ENCODE results near the gene CMIP. TPM values are rescaled to one million over a fixed set of nuclear protein-coding genes. Genes with fewer than 3 reads are reported as not detected.
A peak's percentile ranks its signal among the peaks of the same experiment; 100 is the strongest.

Gene CMIP
- polyA plus RNA-seq, 3 donors, result 0.85 to 61.9 (median 0.93) TPM

DNA sequence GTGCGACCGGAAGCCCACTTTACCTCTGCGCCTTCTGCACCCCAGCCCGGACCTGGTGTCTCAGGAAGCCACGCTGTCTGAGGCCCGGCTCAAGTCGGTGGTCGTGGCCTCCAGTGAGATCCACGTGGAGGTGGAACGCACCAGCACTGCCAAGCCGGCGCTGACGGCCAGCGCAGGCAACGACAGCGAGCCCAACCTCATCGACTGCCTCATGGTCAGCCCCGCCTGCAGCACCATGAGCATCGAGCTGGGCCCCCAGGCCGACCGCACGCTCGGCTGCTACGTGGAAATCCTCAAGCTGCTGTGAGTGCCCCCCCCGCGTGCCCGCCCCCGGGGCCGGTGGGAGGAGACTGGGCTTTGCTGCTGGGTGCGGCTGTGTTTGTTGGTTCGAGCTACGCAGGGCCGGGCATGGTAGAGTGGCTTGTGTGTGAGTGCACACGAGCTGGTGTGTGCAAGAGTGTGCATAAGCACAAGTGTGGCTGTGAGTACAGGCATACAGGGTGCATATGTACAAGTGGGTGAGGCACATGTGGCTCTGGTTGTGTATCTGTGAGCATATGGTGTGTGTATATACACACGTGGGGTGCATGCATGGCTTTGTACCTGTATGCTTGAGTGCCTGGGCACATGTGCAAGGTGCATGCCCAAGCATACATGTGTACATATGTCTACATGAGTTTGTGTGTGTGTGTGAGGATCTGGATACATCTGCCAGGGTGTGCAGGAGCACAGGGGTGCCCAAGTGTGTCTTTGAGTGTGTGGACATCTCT, 233.9 kb downstream of the CMIP start:
- peaks cover 17% of the 10 kb centered on the region for H3K79me2 ChIP-seq (ENCODE audit: insufficient read depth, low read length)
- Mint-ChIP-seq H3K27me3 (ENCODE audit: low read depth in 3 of 3) (no peaks in the 10 kb centered on the region), H3K9me3 (peaks cover 0 to 5% (median 0%) of the 10 kb centered on the region in 7 donors), H3K4me1 (no peaks in the 10 kb centered on the region), H3K27ac (peak overlapping the region in 2 of 7 donors; percentile 1 to 83), H3K36me3 (peaks cover 82 to 96% of the 10 kb centered on the region in 2 donors), H3K4me3 (no peak overlapping the region)
- no peak overlapping the region for H3K27ac ChIP-seq (ENCODE audit: low read depth in 1 of 2, low read length in 2 of 2)
- 95% methylated on average over 35 of the region's 35 CpGs for WGBS (ENCODE audit: insufficient coverage)
- no peaks in the 10 kb centered on the region for H3K4me1 ChIP-seq (ENCODE audit: control insufficient read depth in 1 of 2, insufficient read depth in 2 of 2, low read length in 2 of 2)
- H3K4me3 ChIP-seq (replicated peaks in 1 of 3; ENCODE audit: low read depth in 2 of 3, low read length in 3 of 3), result no peak overlapping the region
- intact Hi-C loops (cut with micrococcal nuclease), result no loop called here
- no peak overlapping the region for H2AFZ ChIP-seq (ENCODE audit: insufficient read depth, low read depth, low read length, poor library complexity, severe bottlenecking)
- H3K4me2 ChIP-seq (replicated peaks; ENCODE audit: extremely low read depth, low read length, poor library complexity, severe bottlenecking), result no peak overlapping the region
- H3K27me3 ChIP-seq (ENCODE audit: control insufficient read depth in 2 of 2, insufficient read depth in 2 of 2, low read length in 2 of 2), result no peaks in the 10 kb centered on the region
- no peaks in the 10 kb centered on the region for H3K9me3 ChIP-seq (replicated peaks in 1 of 2; ENCODE audit: control insufficient read depth in 1 of 2, insufficient read depth in 1 of 2, low read length in 2 of 2)
- H4K20me1 ChIP-seq (ENCODE audit: insufficient read depth, low read length), result peaks cover 90% of the 10 kb centered on the region
- H3K9ac ChIP-seq (ENCODE audit: insufficient read depth, low read length, poor library complexity, severe bottlenecking), result no peak overlapping the region
- TF ChIP-seq, protein P1, sequence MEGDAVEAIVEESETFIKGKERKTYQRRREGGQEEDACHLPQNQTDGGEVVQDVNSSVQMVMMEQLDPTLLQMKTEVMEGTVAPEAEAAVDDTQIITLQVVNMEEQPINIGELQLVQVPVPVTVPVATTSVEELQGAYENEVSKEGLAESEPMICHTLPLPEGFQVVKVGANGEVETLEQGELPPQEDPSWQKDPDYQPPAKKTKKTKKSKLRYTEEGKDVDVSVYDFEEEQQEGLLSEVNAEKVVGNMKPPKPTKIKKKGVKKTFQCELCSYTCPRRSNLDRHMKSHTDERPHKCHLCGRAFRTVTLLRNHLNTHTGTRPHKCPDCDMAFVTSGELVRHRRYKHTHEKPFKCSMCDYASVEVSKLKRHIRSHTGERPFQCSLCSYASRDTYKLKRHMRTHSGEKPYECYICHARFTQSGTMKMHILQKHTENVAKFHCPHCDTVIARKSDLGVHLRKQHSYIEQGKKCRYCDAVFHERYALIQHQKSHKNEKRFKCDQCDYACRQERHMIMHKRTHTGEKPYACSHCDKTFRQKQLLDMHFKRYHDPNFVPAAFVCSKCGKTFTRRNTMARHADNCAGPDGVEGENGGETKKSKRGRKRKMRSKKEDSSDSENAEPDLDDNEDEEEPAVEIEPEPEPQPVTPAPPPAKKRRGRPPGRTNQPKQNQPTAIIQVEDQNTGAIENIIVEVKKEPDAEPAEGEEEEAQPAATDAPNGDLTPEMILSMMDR (IDR thresholded peaks at IDR 0.05), result no peak
- peaks cover 83 to 97% of the 10 kb centered on the region in 2 donors for H3K36me3 ChIP-seq (replicated peaks in 1 of 2; ENCODE audit: control insufficient read depth in 1 of 2, insufficient read depth in 2 of 2, low read length in 2 of 2)
- no peak for DNase-seq

DNA sequence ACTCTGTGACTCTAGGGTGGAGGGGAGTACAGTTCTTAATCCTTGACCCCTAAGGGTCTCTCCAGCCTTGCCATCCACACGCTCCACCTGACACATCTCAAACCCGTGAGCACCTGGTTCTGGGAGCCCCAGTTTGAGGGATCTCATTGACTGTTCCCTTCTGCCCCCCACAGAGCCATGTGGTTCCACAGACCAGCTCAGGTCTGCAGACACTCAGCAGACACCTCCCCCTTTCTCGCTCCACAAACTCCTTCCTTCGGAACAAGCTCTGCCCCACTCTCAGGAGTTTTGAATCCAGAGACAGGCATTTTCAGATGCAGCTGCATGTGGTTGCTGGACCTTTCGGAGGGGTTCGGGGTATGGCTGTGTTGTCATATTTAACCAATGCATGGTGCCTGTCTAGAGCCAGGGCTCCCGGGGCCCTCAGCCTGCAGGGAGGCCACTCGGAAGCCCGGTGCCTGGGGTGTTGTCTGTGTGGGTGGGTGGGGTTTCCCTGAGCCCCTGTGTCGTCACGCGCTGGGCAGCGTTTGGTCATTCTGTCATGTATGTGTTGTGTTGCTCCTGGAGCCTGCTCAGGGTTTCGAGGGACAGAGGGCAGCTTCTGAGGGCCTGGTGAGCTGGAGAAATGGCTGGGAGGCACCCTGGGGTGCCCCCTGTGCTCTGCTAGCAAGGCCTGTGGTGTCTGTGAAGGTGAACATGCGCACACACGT, 235.3 kb downstream of the CMIP start:
- no peaks in the 10 kb centered on the region for H3K9me3 ChIP-seq (replicated peaks in 1 of 2; ENCODE audit: control insufficient read depth in 1 of 2, insufficient read depth in 1 of 2, low read length in 2 of 2)
- peaks cover 98% of the 10 kb centered on the region for H4K20me1 ChIP-seq (ENCODE audit: insufficient read depth, low read length)
- no peaks in the 10 kb centered on the region for H3K4me1 ChIP-seq (ENCODE audit: control insufficient read depth in 1 of 2, insufficient read depth in 2 of 2, low read length in 2 of 2)
- peaks cover 0 to under 1% (median 0%) of the 10 kb centered on the region in 3 donors for H3K27me3 Mint-ChIP-seq (ENCODE audit: low read depth in 3 of 3)
- no peaks in the 10 kb centered on the region for H3K27me3 ChIP-seq (ENCODE audit: control insufficient read depth in 2 of 2, insufficient read depth in 2 of 2, low read length in 2 of 2)
- WGBS (ENCODE audit: insufficient coverage), result 97% methylated on average over 14 of the region's 16 CpGs
- H3K4me3 Mint-ChIP-seq, result no peak overlapping the region
- H3K9me3 Mint-ChIP-seq, result peaks cover 0 to 5% (median 0%) of the 10 kb centered on the region in 7 donors
- H3K4me3 ChIP-seq (replicated peaks in 1 of 3; ENCODE audit: low read depth in 2 of 3, low read length in 3 of 3), result no peak overlapping the region
- DNase-seq, result no peak
- no peak overlapping the region for H3K27ac ChIP-seq (ENCODE audit: low read depth in 1 of 2, low read length in 2 of 2)
- H3K4me1 Mint-ChIP-seq, result no peaks in the 10 kb centered on the region
- H3K36me3 Mint-ChIP-seq, result peaks cover 75 to 97% of the 10 kb centered on the region in 2 donors
- H3K27ac Mint-ChIP-seq, result peak overlapping the region in 3 of 7 donors; percentile 18 to 67 (median 39)
- H3K79me2 ChIP-seq (ENCODE audit: insufficient read depth, low read length), result peaks cover 17% of the 10 kb centered on the region
- no peak overlapping the region for H2AFZ ChIP-seq (ENCODE audit: insufficient read depth, low read depth, low read length, poor library complexity, severe bottlenecking)
- no peak overlapping the region for H3K9ac ChIP-seq (ENCODE audit: insufficient read depth, low read length, poor library complexity, severe bottlenecking)
- intact Hi-C loops (cut with micrococcal nuclease), result no loop called here
- H3K36me3 ChIP-seq (replicated peaks in 1 of 2; ENCODE audit: control insufficient read depth in 1 of 2, insufficient read depth in 2 of 2, low read length in 2 of 2), result peaks cover 82 to 96% of the 10 kb centered on the region in 2 donors
- H3K4me2 ChIP-seq (replicated peaks; ENCODE audit: extremely low read depth, low read length, poor library complexity, severe bottlenecking), result no peak overlapping the region
- TF ChIP-seq, protein P1 (IDR thresholded peaks at IDR 0.05), result no peak

Data from CD14-positive monocyte (primary cell).